Measurements from ENCODE around the gene COPS3.
A peak's percentile ranks its signal among the peaks of the same experiment; 100 is the strongest.

COPS3 gene

DNA sequence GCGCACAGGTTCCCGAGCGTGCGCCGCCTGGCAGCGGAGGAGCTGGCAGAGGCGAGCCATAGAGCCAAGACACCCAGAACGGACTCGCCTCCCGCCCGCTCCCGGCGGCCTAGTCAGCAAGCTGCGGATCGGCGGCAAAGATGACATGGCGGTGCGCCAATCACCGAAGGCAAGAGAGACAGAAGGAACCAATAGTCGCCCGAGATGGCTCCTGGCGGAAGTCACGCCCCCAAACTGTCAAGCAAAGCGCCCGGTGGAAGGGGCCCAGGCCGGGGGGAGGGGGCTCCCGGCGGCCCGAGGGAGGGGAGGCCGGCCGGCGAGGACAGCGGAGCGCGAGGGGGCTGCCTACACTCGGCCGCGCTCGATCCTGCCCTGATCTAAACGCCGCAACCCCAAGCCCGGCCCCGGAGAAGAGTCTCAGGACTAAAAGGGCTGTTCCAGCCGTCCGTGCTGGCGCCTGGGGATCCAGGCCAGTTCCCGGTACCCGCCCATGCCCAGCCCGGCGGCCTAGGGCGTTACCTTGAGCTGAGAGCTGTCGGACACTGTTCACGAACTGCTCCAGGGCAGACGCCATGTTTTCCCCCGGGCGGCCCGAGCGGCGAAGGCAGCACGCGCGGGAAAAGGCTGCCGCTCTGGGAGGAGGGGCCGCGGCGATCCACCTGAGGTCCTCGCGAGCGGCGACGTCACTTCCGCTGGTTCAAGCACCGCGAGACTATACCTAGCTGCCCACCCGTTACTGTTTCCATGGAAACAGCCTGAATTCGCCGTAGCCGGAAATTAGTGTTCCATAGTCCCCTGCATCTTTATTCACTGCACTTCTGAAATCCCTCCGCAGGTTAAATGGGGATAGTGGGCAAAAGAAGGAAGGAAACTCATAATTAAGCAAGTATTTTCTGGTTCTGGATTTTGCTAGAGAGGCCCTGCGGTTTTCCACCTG is at the start of gene COPS3:
TSS of gene COPS3 (minus strand) at position 634 of the 937 bp plus-strand sequence. CDS start at position 574, 60 bp downstream.
- peak; percentile 97 for DNase-seq (ENCODE audit: low read depth)

- DNase-seq (ENCODE audit: low read depth), result no peak
Measured at GRCh38 chr17:17328251-17328650, 47.2 kb upstream of the COPS3 start.

- DNase-seq (ENCODE audit: low read depth), result no peak
Measured at GRCh38 chr17:17326275-17326875, 45.3 kb upstream of the COPS3 start.

DNA sequence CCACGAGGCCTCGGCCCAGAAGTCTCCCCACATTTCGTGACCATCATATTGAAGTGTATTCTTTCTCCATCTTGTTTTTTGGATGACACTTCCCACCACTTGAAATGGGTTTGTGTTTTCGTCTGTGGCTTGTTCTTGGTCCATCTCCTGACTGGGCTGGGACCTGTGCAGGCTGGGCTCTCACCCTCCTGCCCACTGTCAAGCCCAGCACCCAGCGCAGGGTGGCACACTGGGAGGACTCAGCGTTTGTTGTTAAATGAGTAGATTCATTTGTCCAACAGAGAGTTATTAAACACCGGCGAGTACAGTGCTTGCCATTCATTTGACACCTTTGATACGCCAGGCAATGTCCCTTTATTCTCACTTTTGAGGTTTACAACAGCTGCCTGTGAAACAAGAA is 44.8 kb upstream of the COPS3 start:
- DNase-seq (ENCODE audit: low read depth), result no peak

DNA sequence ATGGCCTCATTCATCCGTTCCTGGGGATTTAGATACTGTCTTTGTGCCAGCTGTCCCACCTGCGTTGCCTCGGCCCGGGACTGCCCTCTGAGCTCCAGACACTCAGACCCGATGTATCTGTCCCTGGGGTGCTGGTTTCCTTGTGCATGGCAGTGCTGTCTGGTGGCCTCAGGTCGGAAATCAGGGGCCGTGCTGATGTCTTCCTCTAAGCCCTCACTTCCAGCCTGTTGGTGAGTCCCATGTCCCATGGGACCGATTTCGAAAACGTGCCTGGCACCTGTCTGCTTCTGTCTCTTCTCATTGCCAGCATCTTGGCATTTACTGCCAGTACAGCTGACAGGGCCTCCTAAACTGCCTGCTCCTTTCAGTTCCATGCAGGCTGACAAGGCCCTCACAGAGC is 44.2 kb upstream of the COPS3 start:
- no peak for DNase-seq (ENCODE audit: low read depth)

DNA sequence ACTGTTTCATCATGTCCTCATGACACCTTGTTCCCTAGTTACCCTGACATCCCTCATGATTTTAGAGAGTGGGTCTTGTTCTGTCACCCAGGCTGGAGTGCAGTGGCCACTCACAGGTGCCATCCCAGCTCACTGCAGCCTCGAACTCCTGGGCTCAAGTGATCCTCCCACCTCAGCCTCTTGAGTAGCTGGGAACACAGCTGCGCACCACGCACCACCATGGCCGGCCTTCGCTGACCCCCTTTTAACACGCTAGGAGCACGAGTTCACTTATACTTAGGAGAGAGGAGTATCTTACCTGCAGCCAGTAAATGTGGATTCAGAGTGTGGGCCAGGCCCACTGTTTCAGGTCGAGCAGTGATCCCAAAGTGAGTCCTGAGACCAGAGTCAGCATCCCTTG is 43.6 kb upstream of the COPS3 start:
- DNase-seq (ENCODE audit: low read depth), result no peak

- DNase-seq (ENCODE audit: low read depth), result no peak
Measured at GRCh38 chr17:17322516-17323510, 41.8 kb upstream of the COPS3 start.

GRCh38 chr17:17321356-17322025 is 40.4 kb upstream of the COPS3 start:
- DNase-seq (ENCODE audit: low read depth), result no peak

- DNase-seq (ENCODE audit: low read depth), result no peak
Measured at GRCh38 chr17:17320911-17321220, 39.8 kb upstream of the COPS3 start.

- DNase-seq (ENCODE audit: low read depth), result no peak
Measured at GRCh38 chr17:17320188-17320910, 39.3 kb upstream of the COPS3 start.

GRCh38 chr17:17315142-17315821 is 34.2 kb upstream of the COPS3 start:
- DNase-seq (ENCODE audit: low read depth), result no peak

- DNase-seq (ENCODE audit: low read depth), result no peak
Measured at GRCh38 chr17:17314501-17315071, 33.5 kb upstream of the COPS3 start.

- peak; percentile 34 for DNase-seq (ENCODE audit: low read depth)
Measured at GRCh38 chr17:17313350-17313991, 32.4 kb upstream of the COPS3 start.

GRCh38 chr17:17309356-17309755 is 28.3 kb upstream of the COPS3 start:
- DNase-seq (ENCODE audit: low read depth), result no peak

DNA sequence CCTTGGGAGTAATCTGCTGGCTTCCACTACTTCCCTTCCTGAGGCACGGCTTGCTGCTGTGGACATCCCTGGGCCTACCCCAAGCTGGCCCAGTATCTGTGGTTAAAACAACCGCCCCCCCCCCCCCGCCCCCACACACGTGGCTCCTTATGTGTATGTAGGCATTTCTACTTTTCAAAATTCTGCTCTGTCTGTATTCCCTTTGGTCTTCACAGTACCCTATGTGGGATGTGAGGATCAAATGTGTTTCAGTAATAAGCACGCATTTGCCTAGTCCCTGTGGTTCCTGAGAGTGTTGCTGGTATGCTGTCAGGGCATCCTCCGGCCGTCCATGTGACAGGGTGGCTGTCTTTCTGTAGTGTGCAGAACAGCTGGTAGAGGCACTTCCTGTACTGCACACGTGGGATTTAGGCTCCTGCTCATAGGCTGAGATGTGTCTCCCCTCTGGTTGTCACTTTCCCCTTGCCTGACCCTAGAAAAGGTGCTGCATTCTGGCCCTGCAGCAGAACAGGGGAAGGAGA is 24.3 kb upstream of the COPS3 start:
- peak; percentile 36 for DNase-seq (ENCODE audit: low read depth)

GRCh38 chr17:17304521-17304985 is 23.5 kb upstream of the COPS3 start:
- DNase-seq (ENCODE audit: low read depth), result no peak

DNA sequence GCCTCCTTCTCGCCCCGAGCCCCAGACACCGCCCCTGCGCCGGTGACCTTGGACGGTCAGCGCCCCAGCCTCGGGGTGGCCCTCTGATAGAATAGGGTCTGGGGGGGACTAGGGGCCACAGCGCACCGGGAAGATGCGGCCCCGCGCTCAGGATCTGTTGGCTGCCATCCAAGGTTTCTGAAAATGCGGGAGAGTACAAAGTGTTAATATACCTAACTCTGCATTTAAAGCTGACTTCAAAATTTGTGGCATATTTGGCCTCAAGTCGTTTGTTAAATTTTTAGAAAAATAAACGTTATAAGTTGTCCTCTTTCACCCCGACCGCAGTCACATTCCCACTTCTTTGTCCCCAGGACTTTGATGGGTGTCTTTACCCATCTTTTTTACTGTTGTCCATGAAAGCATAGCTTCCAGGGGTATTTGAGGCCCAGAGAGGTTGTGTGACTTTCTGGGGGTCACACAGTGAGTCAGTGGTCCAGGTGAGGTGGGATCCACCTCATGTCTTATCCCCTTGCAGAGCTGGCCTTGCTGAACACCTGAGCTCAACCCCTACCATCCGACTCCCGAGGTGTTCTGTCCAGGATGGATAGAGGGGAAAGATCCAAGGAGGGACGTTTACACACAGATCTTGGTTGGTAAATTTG is 22.9 kb upstream of the COPS3 start:
- no peak for DNase-seq (ENCODE audit: low read depth)

DNA sequence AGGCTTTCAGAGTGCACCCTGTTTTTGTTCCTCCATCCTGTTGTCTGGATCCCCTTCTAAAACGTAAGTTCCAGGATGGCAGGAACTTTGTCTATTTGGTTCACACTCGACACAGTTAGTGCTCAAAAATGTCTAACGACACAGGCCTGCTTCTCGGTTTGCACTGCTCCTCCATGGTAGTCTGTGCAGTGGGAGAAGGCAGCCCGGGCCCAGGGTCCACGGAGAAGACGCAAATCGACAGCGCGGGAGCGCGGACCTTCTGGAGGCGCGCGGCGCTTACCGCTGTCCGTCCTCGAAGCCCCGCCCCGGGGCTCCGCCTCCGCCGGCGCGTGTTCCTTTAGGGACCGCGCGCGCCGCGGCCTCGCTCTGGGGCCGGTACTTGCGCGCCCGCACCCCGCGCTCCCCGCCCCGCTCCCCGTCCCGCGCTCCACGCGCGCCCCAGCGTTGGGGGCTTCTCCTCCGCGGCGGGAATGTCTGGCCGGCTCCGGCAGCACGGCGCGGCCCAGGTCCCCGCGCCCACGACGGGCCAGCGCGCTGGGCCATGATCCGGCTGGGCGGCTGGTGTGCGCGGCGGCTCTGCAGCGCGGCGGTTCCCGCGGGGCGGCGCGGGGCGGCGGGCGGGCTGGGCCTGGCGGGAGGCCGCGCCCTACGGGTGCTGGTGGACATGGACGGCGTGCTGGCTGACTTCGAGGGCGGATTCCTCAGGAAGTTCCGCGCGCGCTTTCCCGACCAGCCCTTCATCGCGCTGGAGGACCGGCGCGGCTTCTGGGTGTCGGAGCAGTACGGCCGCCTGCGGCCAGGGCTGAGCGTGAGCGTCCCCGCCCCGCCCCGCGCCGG is 22.2 kb upstream of the COPS3 start, which contains the start of gene NT5M:
TSS of gene NT5M (plus strand) at position 364 of the 837 bp plus-strand sequence. CDS start at position 542, 178 bp downstream.
- DNase-seq (ENCODE audit: low read depth), result peak; percentile 68

Data from EH (cell line).